Astrocyte of the spinal cord (primary cell): ENCODE results near the gene THBS2.
"Not testable (repeated sequence)": the region's sequence is repeated elsewhere in the genome, so short reads cannot be mapped to it uniquely, and the experiment has no call there.

Source experiments
- DNase-seq: peaks from one replicate; pipeline ENCODE4 v3.0.0; 2011; ENCODE audit warnings: low read depth, low spot score
- H3K4me3 ChIP-seq: 2 replicates; pipeline ENCODE4 v1.5.1; 2011; ENCODE audit warnings: low read depth, mild to moderate bottlenecking, low read length, moderate library complexity
- CTCF ChIP-seq: IDR thresholded peaks from 2 replicates; pipeline ENCODE4 v1.5.1; 2012; ENCODE audit warnings: low read depth, mild to moderate bottlenecking, low read length, inconsistent platforms
- in situ Hi-C: cut with HindIII; loops from 2 replicates; pipeline ENCODE4 v1.10.0; 2017; ENCODE audit warnings: low sequenced_read_pairs

THBS2 gene

DNA sequence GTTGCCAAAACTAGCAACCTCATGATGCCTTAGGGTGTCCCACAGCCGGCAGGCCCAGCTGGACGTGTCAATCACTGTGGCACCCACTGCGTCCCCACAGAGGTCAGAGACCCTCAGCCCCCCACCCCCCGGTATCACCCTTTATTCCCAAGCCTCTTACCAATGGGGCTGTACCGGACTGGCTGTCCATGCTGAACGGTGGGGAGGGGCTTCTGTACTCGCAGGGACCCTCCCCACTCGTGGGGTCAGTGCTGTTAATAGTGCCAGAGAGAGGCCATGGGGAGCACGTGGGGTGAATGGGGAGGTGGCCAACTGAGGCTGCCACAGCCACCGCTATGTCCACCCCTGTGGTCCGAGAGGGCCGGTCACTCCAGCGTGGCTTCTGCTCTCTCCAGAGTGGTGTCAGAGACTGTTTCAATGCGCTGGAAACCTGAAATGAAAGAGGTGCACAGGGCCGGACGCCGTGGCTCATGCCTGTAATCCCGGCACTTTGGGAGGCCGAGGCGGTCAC, 68.6 kb downstream of the THBS2 start:
- no peak for TF ChIP-seq CTCF
- no peak for DNase-seq
- no peak overlapping the region for H3K4me3 ChIP-seq
- in situ Hi-C loops: no loop called here

DNA sequence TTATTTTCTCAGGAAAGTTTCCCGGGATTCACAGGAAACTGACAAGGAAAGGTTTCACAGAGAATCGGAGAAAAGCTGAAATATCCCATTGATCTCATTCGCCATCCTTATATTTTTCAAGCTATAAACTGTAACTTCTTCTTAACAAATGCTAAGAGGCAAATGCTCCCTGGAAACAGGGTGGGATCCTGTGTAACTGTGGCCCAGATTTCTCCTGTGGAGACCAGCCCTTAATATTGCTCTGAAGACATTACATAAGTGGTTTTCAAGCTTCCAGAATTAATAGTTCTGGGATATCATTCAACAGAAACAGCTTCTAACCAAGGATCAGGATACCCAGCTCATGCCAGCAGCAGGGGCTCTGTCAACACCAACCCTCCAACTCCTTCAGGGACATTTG, 69.2 kb downstream of the THBS2 start:
- DNase-seq: no peak
- in situ Hi-C loops: no loop called here

GRCh38 chr6:169183233-169183632, 70.4 kb downstream of the THBS2 start:
- TF ChIP-seq CTCF: no peak
- no peak for DNase-seq
- in situ Hi-C loops: no loop called here
- H3K4me3 ChIP-seq: no peak overlapping the region

More for the DNA sequence above, 69.2 kb downstream of the THBS2 start:
- no peak for TF ChIP-seq CTCF
- no peak overlapping the region for H3K4me3 ChIP-seq

GRCh38 chr6:169179831-169180230, 73.8 kb downstream of the THBS2 start:
- in situ Hi-C loops, H3K4me3 ChIP-seq, DNase-seq: not testable (repeated sequence)

DNA sequence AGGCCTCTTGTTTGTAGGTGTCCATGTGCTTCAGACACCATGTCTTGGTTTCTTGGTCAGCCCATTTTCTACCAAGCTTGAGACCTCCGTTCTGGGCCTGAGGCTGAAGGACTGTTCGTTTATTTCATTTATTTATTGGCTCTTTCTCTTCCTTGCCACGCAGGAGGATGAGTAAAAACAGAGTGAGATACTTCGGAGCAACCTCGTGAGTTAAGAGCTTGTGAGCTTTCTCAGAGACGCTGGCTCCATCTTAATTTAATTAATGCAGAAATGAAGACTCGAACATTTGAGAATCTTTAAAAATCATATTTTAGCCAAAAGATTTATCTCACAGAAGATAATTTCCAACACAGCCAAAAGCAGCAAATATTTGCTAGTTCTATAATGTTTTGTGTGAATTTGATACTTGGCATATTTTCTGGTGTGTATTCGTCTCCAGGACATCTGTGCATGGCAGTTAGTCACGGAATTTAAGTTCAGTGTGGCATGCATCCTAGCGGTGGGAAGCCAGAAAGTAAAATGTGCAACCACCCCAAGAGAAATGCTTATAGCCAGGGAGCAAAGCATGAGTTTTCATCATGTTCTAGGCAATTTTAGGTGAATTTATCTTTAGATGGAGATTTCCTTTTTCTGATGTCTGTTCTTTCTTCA, 76.0 kb downstream of the THBS2 start:
- in situ Hi-C loops: no loop called here
- peak; percentile 48 for DNase-seq
- TF ChIP-seq CTCF: peak; percentile 13
- H3K4me3 ChIP-seq: no peak overlapping the region

DNA sequence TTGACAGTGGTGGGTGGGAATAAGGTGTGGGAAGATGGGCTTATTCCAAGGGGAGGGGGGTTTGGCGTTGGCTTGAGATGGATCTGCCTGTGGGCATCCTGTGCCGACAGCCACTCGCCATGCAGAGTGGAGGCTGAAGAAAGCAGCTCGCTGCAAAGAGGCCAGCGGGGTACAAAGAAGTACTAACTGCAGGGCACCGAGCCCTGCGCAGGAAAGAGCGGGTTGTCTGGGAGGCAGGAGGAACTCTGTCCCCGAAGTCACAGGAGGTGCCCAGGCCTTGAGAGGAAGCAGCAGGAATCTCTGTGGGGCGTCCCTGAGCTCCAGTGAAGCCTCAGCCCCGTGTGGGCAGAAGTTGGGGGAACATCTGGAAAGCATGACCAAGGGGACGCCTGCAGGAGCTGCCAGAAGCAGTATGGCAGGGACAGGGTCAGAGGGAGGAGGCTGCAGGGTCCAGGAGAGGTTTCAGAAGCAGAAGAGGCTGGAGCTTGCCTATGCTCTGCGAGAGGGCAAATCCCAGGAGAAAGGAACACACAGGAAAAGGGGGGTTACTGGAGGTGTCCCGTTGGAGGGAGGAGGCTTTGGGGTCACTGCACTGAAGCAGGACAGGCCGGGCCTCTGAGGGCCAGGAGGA, 77.2 kb downstream of the THBS2 start:
- no peak for TF ChIP-seq CTCF
- no peak for DNase-seq
- no peak overlapping the region for H3K4me3 ChIP-seq
- in situ Hi-C loops: no loop called here

GRCh38 chr6:169175360-169175887, 78.2 kb downstream of the THBS2 start:
- no peak overlapping the region for H3K4me3 ChIP-seq
- no peak for DNase-seq
- in situ Hi-C loops: no loop called here
- no peak for TF ChIP-seq CTCF
